Lung microvascular endothelial cell (primary cell): ENCODE measurements around the gene PTPN3. TPM values are rescaled to one million over a fixed set of nuclear protein-coding genes. Genes with fewer than 3 reads are reported as not detected.

Experiments
- DNase-seq, 2 donors: peaks; one replicate each; pipeline versions ENCODE4 v3.0.0 to v3.0.0-alpha.2; 2010; ENCODE audit warnings: low read depth in 2 of 2
- total RNA-seq: library from RNA; depleted of rRNA; stranded (reverse); fragments of >200 nt; gene quantifications from 2 replicates; pipeline ENCODE4 v1.2.1, GENCODE V29; 2014

Gene PTPN3
- total RNA-seq, 1 donor from 2014 or later: 2.6 TPM

- DNase-seq: no peak
Observed at GRCh38 chr9:109504689-109505088, 6.6 kb upstream of the PTPN3 start.

GRCh38 chr9:109500421-109500974, 2.4 kb upstream of the PTPN3 start:
- no peak for DNase-seq

- DNase-seq: peak in 1 of 2 donors; percentile 39
Observed at GRCh38 chr9:109499631-109500410, 1.7 kb upstream of the PTPN3 start.

GRCh38 chr9:109499093-109499630, 1.1 kb upstream of the PTPN3 start:
- no peak for DNase-seq

- DNase-seq: peak in 1 of 2 donors; percentile 34
Observed at GRCh38 chr9:109497226-109498153, 617 bp downstream of the PTPN3 start.

- DNase-seq: no peak
Observed at GRCh38 chr9:109496841-109497225, 1.3 kb downstream of the PTPN3 start.

GRCh38 chr9:109496218-109496617, 1.9 kb downstream of the PTPN3 start:
- DNase-seq: no peak

GRCh38 chr9:109493648-109494047, 4.5 kb downstream of the PTPN3 start:
- DNase-seq: peak in 1 of 2 donors; percentile 70

- DNase-seq: no peak
Observed at GRCh38 chr9:109491590-109491989, 6.5 kb downstream of the PTPN3 start.

- DNase-seq: no peak
Observed at GRCh38 chr9:109488791-109489492, 9.2 kb downstream of the PTPN3 start.

- DNase-seq: no peak
Observed at GRCh38 chr9:109488351-109488750, 9.8 kb downstream of the PTPN3 start.

GRCh38 chr9:109487247-109487646, 10.9 kb downstream of the PTPN3 start:
- DNase-seq: no peak

GRCh38 chr9:109483744-109484429, 14.2 kb downstream of the PTPN3 start:
- DNase-seq: no peak

GRCh38 chr9:109482391-109482916, 15.7 kb downstream of the PTPN3 start:
- DNase-seq: no peak

- DNase-seq: no peak
Observed at GRCh38 chr9:109481856-109482255, 16.3 kb downstream of the PTPN3 start.

GRCh38 chr9:109479822-109480221, 18.3 kb downstream of the PTPN3 start:
- no peak for DNase-seq

GRCh38 chr9:109478665-109479380, 19.3 kb downstream of the PTPN3 start:
- DNase-seq: no peak

GRCh38 chr9:109478051-109478563, 20.0 kb downstream of the PTPN3 start:
- DNase-seq: no peak

- peak in 1 of 2 donors; percentile 23 for DNase-seq
Observed at GRCh38 chr9:109477258-109478050, 20.7 kb downstream of the PTPN3 start.
